Left ventricle myocardium inferior (tissue), 1 donor: ENCODE results near the gene TXNRD2. TPM values are rescaled to one million over a fixed set of nuclear protein-coding genes. Genes with fewer than 3 reads are reported as not detected.
"Not testable (repeated sequence)": the region's sequence is repeated elsewhere in the genome, so short reads cannot be mapped to it uniquely, and the experiment has no call there.

Source experiments
- DNase-seq: peaks from one replicate; pipeline ENCODE4 v3.0.0-alpha.2; 2020
- H3K27ac ChIP-seq: fragments of 200-600 bp; replicated peaks from 2 replicates; pipeline ENCODE4 v1.8.0; 2021
- H3K27me3 ChIP-seq: fragments of 200-600 bp; 2 replicates; pipeline ENCODE4 v1.8.0; 2021; ENCODE audit warnings: low read depth
- H3K36me3 ChIP-seq: fragments of 200-600 bp; 2 replicates; pipeline ENCODE4 v1.8.0; 2021
- H3K4me1 ChIP-seq: fragments of 200-600 bp; 2 replicates; pipeline ENCODE4 v1.8.0; 2021
- H3K4me3 ChIP-seq: fragments of 200-600 bp; 2 replicates; pipeline ENCODE4 v1.8.0; 2021; ENCODE audit warnings: mild to moderate bottlenecking, moderate library complexity
- H3K9me3 ChIP-seq: fragments of 200-600 bp; replicated peaks from 2 replicates; pipeline ENCODE4 v1.8.0; 2021
- CTCF ChIP-seq: fragments of 200-600 bp; IDR thresholded peaks from 2 replicates; pipeline ENCODE4 v1.8.0; 2021; ENCODE audit warnings: antibody characterized with exemption, mild to moderate bottlenecking, borderline replicate concordance
- intact Hi-C: fragments of 100-400 bp; cut with micrococcal nuclease; formaldehyde crosslinking; loops from one replicate; pipeline ENCODE4 v1.11.0; 2022
- total RNA-seq: library from RNA; stranded (reverse); fragmentation: NEBNext Ultra II Directional; extraction: Animal tissue kit (Norgen Biotek cat#: 25700); gene quantifications from one replicate; pipeline ENCODE4 v1.2.1, GENCODE V29; 2021
- donor health status: DM: no; HTN: yes; CAD: no; lungs with severe emphysema.

TXNRD2 gene
- total RNA-seq, 1 donor from 2014 or later: 35.2 TPM

GRCh38 chr22:19840955-19841640, 100.5 kb downstream of the TXNRD2 start:
- Histone ChIP-seq H3K9me3 (no peaks in the 10 kb centered on the region), H3K27ac (no peak overlapping the region), H3K4me3 (no peak overlapping the region), H3K36me3 (no peaks in the 10 kb centered on the region), H3K27me3 (no peaks in the 10 kb centered on the region), H3K4me1 (peaks cover 29% of the 10 kb centered on the region)
- no peak for DNase-seq
- intact Hi-C loops: no loop called here
- TF ChIP-seq CTCF: no peak

GRCh38 chr22:19840059-19840458, 101.6 kb downstream of the TXNRD2 start:
- intact Hi-C loops: no loop called here
- no peak overlapping the region for H3K27ac ChIP-seq
- H3K4me1 ChIP-seq: peaks cover 25% of the 10 kb centered on the region
- no peak for TF ChIP-seq CTCF
- H3K4me3 ChIP-seq: no peak overlapping the region
- no peaks in the 10 kb centered on the region for H3K9me3 ChIP-seq
- no peaks in the 10 kb centered on the region for H3K27me3 ChIP-seq
- no peaks in the 10 kb centered on the region for H3K36me3 ChIP-seq
- DNase-seq: no peak

GRCh38 chr22:19837915-19838314, 103.7 kb downstream of the TXNRD2 start:
- H3K4me1 ChIP-seq: peaks cover 4% of the 10 kb centered on the region
- H3K27ac ChIP-seq: no peak overlapping the region
- H3K9me3 ChIP-seq: no peaks in the 10 kb centered on the region
- H3K27me3 ChIP-seq: no peaks in the 10 kb centered on the region
- no peak for DNase-seq
- no peaks in the 10 kb centered on the region for H3K36me3 ChIP-seq
- no peak for TF ChIP-seq CTCF
- intact Hi-C loops: no loop called here
- no peak overlapping the region for H3K4me3 ChIP-seq

- DNase-seq: no peak
- Histone ChIP-seq H3K9me3 (no peaks in the 10 kb centered on the region), H3K27me3 (no peaks in the 10 kb centered on the region), H3K4me1 (no peaks in the 10 kb centered on the region), H3K36me3 (no peaks in the 10 kb centered on the region), H3K27ac (no peak overlapping the region), H3K4me3 (no peak overlapping the region)
- intact Hi-C loops: no loop called here
- no peak for TF ChIP-seq CTCF
Observed at GRCh38 chr22:19836512-19836911, 105.1 kb downstream of the TXNRD2 start.

- TF ChIP-seq CTCF: no peak
- intact Hi-C loops: no loop called here
- no peaks in the 10 kb centered on the region for H3K27me3 ChIP-seq
- no peak for DNase-seq
- H3K4me3 ChIP-seq: no peak overlapping the region
- no peaks in the 10 kb centered on the region for H3K36me3 ChIP-seq
- no peaks in the 10 kb centered on the region for H3K9me3 ChIP-seq
- H3K4me1 ChIP-seq: no peaks in the 10 kb centered on the region
- no peak overlapping the region for H3K27ac ChIP-seq
Observed at GRCh38 chr22:19834599-19834998, 107.0 kb downstream of the TXNRD2 start.

GRCh38 chr22:19833327-19833726, 108.3 kb downstream of the TXNRD2 start:
- H3K4me1 ChIP-seq, H3K27me3 ChIP-seq, H3K4me3 ChIP-seq, H3K9me3 ChIP-seq, H3K27ac ChIP-seq, DNase-seq, intact Hi-C loops, H3K36me3 ChIP-seq: not testable (repeated sequence)
